SK-N-MC (cell line): Measurements from ENCODE around the gene AK5.

Experiments
- EZH2 ChIP-seq: fragments of 200-600 bp; sonication (generic); IDR thresholded peaks from one replicate; pipeline ENCODE4 v1.6.1; 2017; ENCODE audit warnings: antibody characterized with exemption
- POLR2AphosphoS5 ChIP-seq: IDR thresholded peaks from 2 replicates; pipeline ENCODE4 v1.6.1; 2012; ENCODE audit warnings: mild to moderate bottlenecking, low read depth, low read length, borderline replicate concordance

GRCh38 chr1:77398152-77398551, 116.3 kb downstream of the AK5 start:
- no peak for TF ChIP-seq EZH2
- TF ChIP-seq POLR2AphosphoS5, result no peak
